HG03135 (cell line): ENCODE data around the gene GDA.

Source experiments
- ATAC-seq: cut with Tn5 transposase; IDR thresholded peaks from one replicate; pipeline ENCODE4 v1.9.1; 2021; ENCODE audit warnings: mild to moderate bottlenecking, moderate library complexity; ENCODE audit not compliant: unreplicated experiment

GDA gene

GRCh38 chr9:72150127-72150526 is 887 bp downstream of the GDA start:
- no peak for ATAC-seq

- ATAC-seq: no peak
Measured at GRCh38 chr9:72150661-72151060, 1.4 kb downstream of the GDA start.

- no peak for ATAC-seq
Measured at GRCh38 chr9:72151104-72151503, 1.9 kb downstream of the GDA start.

- peak; percentile 85 for ATAC-seq
Measured at GRCh38 chr9:72154468-72155285, 5.4 kb downstream of the GDA start.

- no peak for ATAC-seq
Measured at GRCh38 chr9:72155301-72155700, 6.1 kb downstream of the GDA start.

- no peak for ATAC-seq
Measured at GRCh38 chr9:72156586-72156985, 7.3 kb downstream of the GDA start.

GRCh38 chr9:72158680-72159079 is 9.4 kb downstream of the GDA start:
- ATAC-seq: no peak

- no peak for ATAC-seq
Measured at GRCh38 chr9:72160446-72161123, 11.3 kb downstream of the GDA start.

- no peak for ATAC-seq
Measured at GRCh38 chr9:72165326-72165725, 16.1 kb downstream of the GDA start.

GRCh38 chr9:72165821-72166547 is 16.7 kb downstream of the GDA start:
- no peak for ATAC-seq

- ATAC-seq: no peak
Measured at GRCh38 chr9:72168075-72168474, 18.8 kb downstream of the GDA start.

GRCh38 chr9:72169178-72169577 is 19.9 kb downstream of the GDA start:
- no peak for ATAC-seq

GRCh38 chr9:72173080-72173479 is 23.8 kb downstream of the GDA start:
- ATAC-seq: no peak

- no peak for ATAC-seq
Measured at GRCh38 chr9:72185561-72185960, 36.3 kb downstream of the GDA start.

- ATAC-seq: no peak
Measured at GRCh38 chr9:72187121-72187695, 38.0 kb downstream of the GDA start.

GRCh38 chr9:72188232-72188631 is 39.0 kb downstream of the GDA start:
- no peak for ATAC-seq

- peak; percentile 95 for ATAC-seq
Measured at GRCh38 chr9:72193478-72193881, 44.2 kb downstream of the GDA start.

- ATAC-seq: no peak
Measured at GRCh38 chr9:72199238-72199637, 50.0 kb downstream of the GDA start.

- ATAC-seq: no peak
Measured at GRCh38 chr9:72200452-72200851, 51.2 kb downstream of the GDA start.

GRCh38 chr9:72202009-72202408 is 52.8 kb downstream of the GDA start:
- ATAC-seq: no peak

GRCh38 chr9:72203205-72203803 is 54.1 kb downstream of the GDA start:
- ATAC-seq: peak; percentile 50
